ENCODE data around the gene GALNS. TPM values are rescaled to one million over a fixed set of nuclear protein-coding genes. Genes with fewer than 3 reads are reported as not detected.

GALNS gene
- total and polyA plus RNA-seq, 2 of the 13 experiments (the other 11 are each of a cell fraction or from before 2014, with no cell fraction given), result 9.2 to 9.8 TPM

DNA sequence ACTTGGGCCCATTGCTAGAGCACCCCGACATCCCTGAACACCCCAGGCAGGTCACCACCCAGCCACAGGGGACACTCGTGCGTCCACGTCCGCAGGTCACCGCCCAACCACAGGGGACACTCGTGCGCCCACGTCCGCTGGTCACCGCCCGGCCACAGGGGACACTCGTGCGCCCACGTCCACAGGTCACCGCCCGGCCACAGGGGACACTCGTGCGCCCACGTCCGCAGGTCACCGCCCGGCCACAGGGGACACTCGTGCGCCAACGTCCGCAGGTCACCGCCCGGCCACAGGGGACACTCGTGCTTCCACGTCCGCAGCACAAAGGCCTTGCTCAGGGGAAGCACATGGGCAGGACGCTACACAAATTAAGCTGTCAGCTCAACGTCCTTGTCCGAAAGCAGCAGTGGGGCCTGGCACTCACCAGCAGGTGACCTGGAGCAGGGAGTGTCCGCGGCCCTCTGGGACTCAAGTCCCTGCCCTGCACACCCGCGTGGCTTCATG lies 17.7 kb downstream of the GALNS start (continued):
- TF ChIP-seq MAF1 (CRISPR knock-in tag; IDR thresholded peaks at IDR 0.05; ENCODE audit: borderline replicate concordance) (no peak), ZMAT5 (CRISPR knock-in tag; IDR thresholded peaks at IDR 0.05; ENCODE audit: borderline replicate concordance, low read depth) (no peak), RORA (CRISPR knock-in tag; IDR thresholded peaks at IDR 0.05) (no peak), ZMYM4 (CRISPR knock-in tag; IDR thresholded peaks at IDR 0.05) (peak; percentile 97), ZNF44 (CRISPR knock-in tag; IDR thresholded peaks at IDR 0.05) (no peak), KLF15 (CRISPR knock-in tag; IDR thresholded peaks at IDR 0.05; ENCODE audit: borderline replicate concordance) (no peak), ZNF512B (CRISPR knock-in tag; IDR thresholded peaks at IDR 0.05; ENCODE audit: borderline replicate concordance) (0 out of 2 replicates have a peak, but pooled peaks have one; percentile 32), ZC3H4 (CRISPR knock-in tag; IDR thresholded peaks at IDR 0.05; ENCODE audit: borderline replicate concordance) (no peak), ZNF362 (CRISPR knock-in tag; IDR thresholded peaks at IDR 0.05; ENCODE audit: borderline replicate concordance) (0 out of 2 replicates have a peak, but pooled peaks have one; percentile 11), POLR2AphosphoS2 (IDR thresholded peaks at IDR 0.05; ENCODE audit: low read depth, low read length) (no peak), SP4 (CRISPR knock-in tag; IDR thresholded peaks at IDR 0.05) (peak; percentile 54), ZMYM3 (CRISPR knock-in tag; IDR thresholded peaks at IDR 0.05) (peak; percentile 27; the same call in 1 of the 2 replicates), NONO (IDR thresholded peaks at IDR 0.05) (no peak), NONO (CRISPR knock-in tag; conservative IDR thresholded peaks at IDR 0.05) (peak; percentile 95), HMG20B (CRISPR knock-in tag; conservative IDR thresholded peaks at IDR 0.05) (no peak), TCF7 (IDR thresholded peaks at IDR 0.05; ENCODE audit: low read depth) (no peak)
- TF ChIP-seq, protein P1, sequence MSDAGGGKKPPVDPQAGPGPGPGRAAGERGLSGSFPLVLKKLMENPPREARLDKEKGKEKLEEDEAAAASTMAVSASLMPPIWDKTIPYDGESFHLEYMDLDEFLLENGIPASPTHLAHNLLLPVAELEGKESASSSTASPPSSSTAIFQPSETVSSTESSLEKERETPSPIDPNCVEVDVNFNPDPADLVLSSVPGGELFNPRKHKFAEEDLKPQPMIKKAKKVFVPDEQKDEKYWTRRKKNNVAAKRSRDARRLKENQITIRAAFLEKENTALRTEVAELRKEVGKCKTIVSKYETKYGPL (CRISPR knock-in tag; IDR thresholded peaks at IDR 0.05), result no peak
- TF ChIP-seq, protein P2, sequence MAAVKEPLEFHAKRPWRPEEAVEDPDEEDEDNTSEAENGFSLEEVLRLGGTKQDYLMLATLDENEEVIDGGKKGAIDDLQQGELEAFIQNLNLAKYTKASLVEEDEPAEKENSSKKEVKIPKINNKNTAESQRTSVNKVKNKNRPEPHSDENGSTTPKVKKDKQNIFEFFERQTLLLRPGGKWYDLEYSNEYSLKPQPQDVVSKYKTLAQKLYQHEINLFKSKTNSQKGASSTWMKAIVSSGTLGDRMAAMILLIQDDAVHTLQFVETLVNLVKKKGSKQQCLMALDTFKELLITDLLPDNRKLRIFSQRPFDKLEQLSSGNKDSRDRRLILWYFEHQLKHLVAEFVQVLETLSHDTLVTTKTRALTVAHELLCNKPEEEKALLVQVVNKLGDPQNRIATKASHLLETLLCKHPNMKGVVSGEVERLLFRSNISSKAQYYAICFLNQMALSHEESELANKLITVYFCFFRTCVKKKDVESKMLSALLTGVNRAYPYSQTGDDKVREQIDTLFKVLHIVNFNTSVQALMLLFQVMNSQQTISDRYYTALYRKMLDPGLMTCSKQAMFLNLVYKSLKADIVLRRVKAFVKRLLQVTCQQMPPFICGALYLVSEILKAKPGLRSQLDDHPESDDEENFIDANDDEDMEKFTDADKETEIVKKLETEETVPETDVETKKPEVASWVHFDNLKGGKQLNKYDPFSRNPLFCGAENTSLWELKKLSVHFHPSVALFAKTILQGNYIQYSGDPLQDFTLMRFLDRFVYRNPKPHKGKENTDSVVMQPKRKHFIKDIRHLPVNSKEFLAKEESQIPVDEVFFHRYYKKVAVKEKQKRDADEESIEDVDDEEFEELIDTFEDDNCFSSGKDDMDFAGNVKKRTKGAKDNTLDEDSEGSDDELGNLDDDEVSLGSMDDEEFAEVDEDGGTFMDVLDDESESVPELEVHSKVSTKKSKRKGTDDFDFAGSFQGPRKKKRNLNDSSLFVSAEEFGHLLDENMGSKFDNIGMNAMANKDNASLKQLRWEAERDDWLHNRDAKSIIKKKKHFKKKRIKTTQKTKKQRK (IDR thresholded peaks at IDR 0.05; ENCODE audit: low read length), result no peak
- TF ChIP-seq, protein P3, sequence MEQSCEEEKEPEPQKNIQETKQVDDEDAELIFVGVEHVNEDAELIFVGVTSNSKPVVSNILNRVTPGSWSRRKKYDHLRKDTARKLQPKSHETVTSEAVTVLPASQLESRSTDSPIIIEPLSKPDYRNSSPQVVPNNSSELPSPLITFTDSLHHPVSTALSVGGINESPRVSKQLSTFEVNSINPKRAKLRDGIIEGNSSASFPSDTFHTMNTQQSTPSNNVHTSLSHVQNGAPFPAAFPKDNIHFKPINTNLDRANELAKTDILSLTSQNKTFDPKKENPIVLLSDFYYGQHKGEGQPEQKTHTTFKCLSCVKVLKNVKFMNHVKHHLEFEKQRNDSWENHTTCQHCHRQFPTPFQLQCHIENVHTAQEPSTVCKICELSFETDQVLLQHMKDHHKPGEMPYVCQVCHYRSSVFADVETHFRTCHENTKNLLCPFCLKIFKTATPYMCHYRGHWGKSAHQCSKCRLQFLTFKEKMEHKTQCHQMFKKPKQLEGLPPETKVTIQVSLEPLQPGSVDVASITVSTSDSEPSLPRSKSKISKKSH (CRISPR knock-in tag; IDR thresholded peaks at IDR 0.05; ENCODE audit: borderline replicate concordance), result peak; percentile 62; the same call in 1 of the 2 replicates
